HCT116 (cell line): ENCODE measurements around the gene SEMA3B.

Experiments used
- CBX3 ChIP-seq: IDR thresholded peaks from 2 replicates; pipeline ENCODE4 v1.6.1; 2012; ENCODE audit warnings: low read depth
- CEBPB ChIP-seq: IDR thresholded peaks from 2 replicates; pipeline ENCODE4 v1.6.1; 2012; ENCODE audit warnings: low read depth
- ELF1 ChIP-seq: IDR thresholded peaks from 2 replicates; pipeline ENCODE4 v1.6.1; 2012; ENCODE audit warnings: low read depth, borderline replicate concordance
- EZH2 ChIP-seq: fragments of 200-600 bp; sonication (generic); IDR thresholded peaks from 2 replicates; pipeline ENCODE4 v1.6.1; 2017; ENCODE audit warnings: antibody characterized with exemption, mixed run types
- EZH2phosphoT487 ChIP-seq: fragments of 200-600 bp; IDR thresholded peaks from 2 replicates; pipeline ENCODE4 v1.6.1; 2018; ENCODE audit warnings: antibody characterized with exemption, borderline replicate concordance
- POLR2A ChIP-seq: IDR thresholded peaks from 2 replicates; pipeline ENCODE4 v1.7.0; 2011; ENCODE audit warnings: borderline replicate concordance; ENCODE audit not compliant: insufficient read depth, insufficient read length; ENCODE audit errors: extremely low read depth
- POLR2AphosphoS5 ChIP-seq: IDR thresholded peaks from 2 replicates; pipeline ENCODE4 v1.6.1; 2011; ENCODE audit warnings: mild to moderate bottlenecking, low read depth, low read length, moderate library complexity
- RAD21 ChIP-seq: IDR thresholded peaks from 2 replicates; pipeline ENCODE4 v1.6.1; 2012; ENCODE audit warnings: low read depth, mild to moderate bottlenecking
- SP1 ChIP-seq: IDR thresholded peaks from 2 replicates; pipeline ENCODE4 v1.6.1; 2012; ENCODE audit warnings: low read depth
- SRF ChIP-seq: IDR thresholded peaks from 2 replicates; pipeline ENCODE4 v1.6.1; 2012; ENCODE audit warnings: low read depth
- YY1 ChIP-seq: IDR thresholded peaks from 2 replicates; pipeline ENCODE4 v1.6.1; 2011; ENCODE audit warnings: low read length, low read depth, moderate library complexity, mild to moderate bottlenecking; ENCODE audit not compliant: insufficient replicate concordance; ENCODE audit errors: extremely low read depth
- ZBTB33 ChIP-seq: IDR thresholded peaks from 2 replicates; pipeline ENCODE4 v1.6.1; 2011; ENCODE audit warnings: mild to moderate bottlenecking, low read length, moderate library complexity; ENCODE audit not compliant: insufficient replicate concordance; ENCODE audit errors: extremely low read depth
- TF ChIP-seq, protein P1 (sequence below), 3 experiments: fragments of 200-600 bp in 1 of 3; sonication (generic) in 1 of 3; IDR thresholded peaks in 2 of 3; conservative IDR thresholded peaks in 1 of 3; 2 replicates each; pipeline ENCODE4 v1.5.1; 2012 to 2017; ENCODE audit warnings: low read depth in 2 of 3, low read length in 2 of 3, antibody characterized with exemption in 1 of 3, borderline replicate concordance in 1 of 3, control low read depth in 1 of 3, mild to moderate bottlenecking in 1 of 3, mixed read lengths in 1 of 3, mixed run types in 1 of 3, moderate library complexity in 1 of 3; ENCODE audit not compliant: insufficient read depth in 1 of 3
- TF ChIP-seq, protein P2 (sequence below): IDR thresholded peaks from 2 replicates; pipeline ENCODE4 v1.6.1; 2012; ENCODE audit warnings: low read depth

- no peak for TF ChIP-seq YY1
- TF ChIP-seq EZH2 = no peak
- TF ChIP-seq POLR2A = no peak
- no peak for TF ChIP-seq SP1
- no peak for TF ChIP-seq RAD21
- TF ChIP-seq, protein P1, sequence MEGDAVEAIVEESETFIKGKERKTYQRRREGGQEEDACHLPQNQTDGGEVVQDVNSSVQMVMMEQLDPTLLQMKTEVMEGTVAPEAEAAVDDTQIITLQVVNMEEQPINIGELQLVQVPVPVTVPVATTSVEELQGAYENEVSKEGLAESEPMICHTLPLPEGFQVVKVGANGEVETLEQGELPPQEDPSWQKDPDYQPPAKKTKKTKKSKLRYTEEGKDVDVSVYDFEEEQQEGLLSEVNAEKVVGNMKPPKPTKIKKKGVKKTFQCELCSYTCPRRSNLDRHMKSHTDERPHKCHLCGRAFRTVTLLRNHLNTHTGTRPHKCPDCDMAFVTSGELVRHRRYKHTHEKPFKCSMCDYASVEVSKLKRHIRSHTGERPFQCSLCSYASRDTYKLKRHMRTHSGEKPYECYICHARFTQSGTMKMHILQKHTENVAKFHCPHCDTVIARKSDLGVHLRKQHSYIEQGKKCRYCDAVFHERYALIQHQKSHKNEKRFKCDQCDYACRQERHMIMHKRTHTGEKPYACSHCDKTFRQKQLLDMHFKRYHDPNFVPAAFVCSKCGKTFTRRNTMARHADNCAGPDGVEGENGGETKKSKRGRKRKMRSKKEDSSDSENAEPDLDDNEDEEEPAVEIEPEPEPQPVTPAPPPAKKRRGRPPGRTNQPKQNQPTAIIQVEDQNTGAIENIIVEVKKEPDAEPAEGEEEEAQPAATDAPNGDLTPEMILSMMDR (IDR thresholded peaks at IDR 0.05 in 2 of 3, conservative IDR thresholded peaks at IDR 0.05 in 1 of 3; ENCODE audit: borderline replicate concordance in 1 of 3, insufficient read depth in 1 of 3, low read depth in 2 of 3, low read length in 2 of 3) = no peak
- TF ChIP-seq ZBTB33 = no peak
- no peak for TF ChIP-seq CEBPB
- TF ChIP-seq, protein P2, sequence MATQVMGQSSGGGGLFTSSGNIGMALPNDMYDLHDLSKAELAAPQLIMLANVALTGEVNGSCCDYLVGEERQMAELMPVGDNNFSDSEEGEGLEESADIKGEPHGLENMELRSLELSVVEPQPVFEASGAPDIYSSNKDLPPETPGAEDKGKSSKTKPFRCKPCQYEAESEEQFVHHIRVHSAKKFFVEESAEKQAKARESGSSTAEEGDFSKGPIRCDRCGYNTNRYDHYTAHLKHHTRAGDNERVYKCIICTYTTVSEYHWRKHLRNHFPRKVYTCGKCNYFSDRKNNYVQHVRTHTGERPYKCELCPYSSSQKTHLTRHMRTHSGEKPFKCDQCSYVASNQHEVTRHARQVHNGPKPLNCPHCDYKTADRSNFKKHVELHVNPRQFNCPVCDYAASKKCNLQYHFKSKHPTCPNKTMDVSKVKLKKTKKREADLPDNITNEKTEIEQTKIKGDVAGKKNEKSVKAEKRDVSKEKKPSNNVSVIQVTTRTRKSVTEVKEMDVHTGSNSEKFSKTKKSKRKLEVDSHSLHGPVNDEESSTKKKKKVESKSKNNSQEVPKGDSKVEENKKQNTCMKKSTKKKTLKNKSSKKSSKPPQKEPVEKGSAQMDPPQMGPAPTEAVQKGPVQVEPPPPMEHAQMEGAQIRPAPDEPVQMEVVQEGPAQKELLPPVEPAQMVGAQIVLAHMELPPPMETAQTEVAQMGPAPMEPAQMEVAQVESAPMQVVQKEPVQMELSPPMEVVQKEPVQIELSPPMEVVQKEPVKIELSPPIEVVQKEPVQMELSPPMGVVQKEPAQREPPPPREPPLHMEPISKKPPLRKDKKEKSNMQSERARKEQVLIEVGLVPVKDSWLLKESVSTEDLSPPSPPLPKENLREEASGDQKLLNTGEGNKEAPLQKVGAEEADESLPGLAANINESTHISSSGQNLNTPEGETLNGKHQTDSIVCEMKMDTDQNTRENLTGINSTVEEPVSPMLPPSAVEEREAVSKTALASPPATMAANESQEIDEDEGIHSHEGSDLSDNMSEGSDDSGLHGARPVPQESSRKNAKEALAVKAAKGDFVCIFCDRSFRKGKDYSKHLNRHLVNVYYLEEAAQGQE = no peak
- TF ChIP-seq SRF = no peak
- no peak for TF ChIP-seq ELF1
- no peak for TF ChIP-seq CBX3
- TF ChIP-seq EZH2phosphoT487 = no peak
- no peak for TF ChIP-seq POLR2AphosphoS5
Observed at GRCh38 chr3:50254577-50255250, 14.2 kb upstream of the SEMA3B start.
